Caco-2 (cell line): ENCODE data around the gene ATP2A1. TPM values are rescaled to one million over a fixed set of nuclear protein-coding genes. Genes with fewer than 3 reads are reported as not detected.

Experiments
- BruUV-seq: library from RNA; stranded (reverse); fragments of 400-500 nt; replicated peaks from 2 replicates; lab custom pipeline; 2021; lab: Mats Ljungman, UMichigan
- CTCF ChIA-PET: fragments of 300-600 bp; sonication (Branson Sonifier 250); formaldehyde crosslinking; loops from one replicate; lab custom pipeline; 2022; ENCODE audit warnings: antibody characterized with exemption; lab: Charles Lee
- POLR2A ChIA-PET: fragments of 300-600 bp; sonication (Branson Sonifier 250); formaldehyde crosslinking; loops from one replicate; lab custom pipeline; 2022; ENCODE audit warnings: antibody characterized with exemption; lab: Charles Lee
- DNase-seq, 2 experiments: peaks; one replicate each; pipeline versions ENCODE4 v3.0.0 to v3.0.0-alpha.2; 2020 to 2022
- H3K27me3 ChIP-seq: replicated peaks from 2 replicates; pipeline ENCODE4 v1.6.0; 2011; ENCODE audit warnings: low read length; ENCODE audit not compliant: control insufficient read depth, insufficient read depth
- H3K36me3 ChIP-seq: 2 replicates; pipeline ENCODE4 v1.5.1; 2011; ENCODE audit warnings: low read length; ENCODE audit not compliant: control insufficient read depth, insufficient read depth
- H3K4me1 ChIP-seq: fragments of 250-450 bp; sonication (Bioruptor Pico); 2 replicates; pipeline ENCODE4 v1.5.1; 2020; ENCODE audit warnings: mild to moderate bottlenecking
- H3K4me3 ChIP-seq: 2 replicates; pipeline ENCODE4 v1.5.1; 2011; ENCODE audit warnings: low read depth, mild to moderate bottlenecking, control low read depth, low read length
- H3K9me3 ChIP-seq: fragments of 250-450 bp; sonication (Bioruptor Pico); 2 replicates; pipeline ENCODE4 v1.5.1; 2020; ENCODE audit warnings: mild to moderate bottlenecking, moderate library complexity
- H3K27ac Mint-ChIP-seq: one replicate; pipeline ENCODE4 v1.8.0; 2022; ENCODE audit warnings: mixed read lengths; ENCODE audit not compliant: unreplicated experiment
- H3K27me3 Mint-ChIP-seq: one replicate; pipeline ENCODE4 v1.8.0; 2022; ENCODE audit warnings: mixed read lengths; ENCODE audit not compliant: insufficient read depth, unreplicated experiment
- H3K36me3 Mint-ChIP-seq: one replicate; pipeline ENCODE4 v1.8.0; 2022; ENCODE audit warnings: mild to moderate bottlenecking, mixed read lengths; ENCODE audit not compliant: insufficient read depth, unreplicated experiment
- H3K4me1 Mint-ChIP-seq: one replicate; pipeline ENCODE4 v1.8.0; 2022; ENCODE audit warnings: low read depth, mixed read lengths; ENCODE audit not compliant: unreplicated experiment
- H3K4me3 Mint-ChIP-seq: one replicate; pipeline ENCODE4 v1.8.0; 2022; ENCODE audit warnings: mild to moderate bottlenecking, moderate library complexity, mixed read lengths; ENCODE audit not compliant: unreplicated experiment
- H3K9me3 Mint-ChIP-seq: one replicate; pipeline ENCODE4 v1.8.0; 2022; ENCODE audit warnings: mixed read lengths; ENCODE audit not compliant: unreplicated experiment
- intact Hi-C: fragments of 100-400 bp; cut with micrococcal nuclease; formaldehyde crosslinking; loops from one replicate; pipeline ENCODE4 v1.10.0; 2022; ENCODE audit not compliant: unreplicated experiment
- total RNA-seq: library from RNA; stranded (reverse); gene quantifications from 2 replicates; pipeline ENCODE4 v1.2.3, GENCODE V29; 2022
- TF ChIP-seq, protein P1 (sequence below), 2 experiments: fragments of 200-600 bp in 1 of 2; IDR thresholded peaks; 1 replicate in 1 of 2; 2 replicates in 1 of 2; pipeline versions ENCODE4 v1.5.1 to v1.8.0; 2011 to 2022; ENCODE audit warnings: antibody characterized with exemption in 1 of 2, control low read depth in 1 of 2, inconsistent platforms in 1 of 2, low read depth in 1 of 2, low read length in 1 of 2, mild to moderate bottlenecking in 1 of 2, moderate library complexity in 1 of 2; ENCODE audit not compliant: insufficient read depth in 1 of 2, severe bottlenecking in 1 of 2, unreplicated experiment in 1 of 2

ATP2A1 gene
- total RNA-seq, 1 experiment from 2014 or later: 2.3 TPM

DNA sequence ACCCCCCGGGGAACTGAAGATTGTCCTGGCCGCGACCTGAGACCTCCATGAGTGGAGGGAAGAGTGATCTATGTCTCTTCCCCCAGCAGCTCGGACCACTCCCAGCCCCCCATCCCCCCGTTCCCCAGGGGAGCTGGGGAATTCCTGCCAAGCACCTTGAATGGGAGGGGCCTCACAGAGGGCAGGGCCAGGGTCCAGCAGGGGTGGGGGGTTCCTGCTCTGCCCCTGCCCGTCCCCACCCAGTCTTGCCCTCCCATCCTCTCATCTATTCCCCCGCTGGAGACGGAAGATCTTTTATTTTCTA lies 41.6 kb upstream of the ATP2A1 start:
- TF ChIP-seq, protein P1, sequence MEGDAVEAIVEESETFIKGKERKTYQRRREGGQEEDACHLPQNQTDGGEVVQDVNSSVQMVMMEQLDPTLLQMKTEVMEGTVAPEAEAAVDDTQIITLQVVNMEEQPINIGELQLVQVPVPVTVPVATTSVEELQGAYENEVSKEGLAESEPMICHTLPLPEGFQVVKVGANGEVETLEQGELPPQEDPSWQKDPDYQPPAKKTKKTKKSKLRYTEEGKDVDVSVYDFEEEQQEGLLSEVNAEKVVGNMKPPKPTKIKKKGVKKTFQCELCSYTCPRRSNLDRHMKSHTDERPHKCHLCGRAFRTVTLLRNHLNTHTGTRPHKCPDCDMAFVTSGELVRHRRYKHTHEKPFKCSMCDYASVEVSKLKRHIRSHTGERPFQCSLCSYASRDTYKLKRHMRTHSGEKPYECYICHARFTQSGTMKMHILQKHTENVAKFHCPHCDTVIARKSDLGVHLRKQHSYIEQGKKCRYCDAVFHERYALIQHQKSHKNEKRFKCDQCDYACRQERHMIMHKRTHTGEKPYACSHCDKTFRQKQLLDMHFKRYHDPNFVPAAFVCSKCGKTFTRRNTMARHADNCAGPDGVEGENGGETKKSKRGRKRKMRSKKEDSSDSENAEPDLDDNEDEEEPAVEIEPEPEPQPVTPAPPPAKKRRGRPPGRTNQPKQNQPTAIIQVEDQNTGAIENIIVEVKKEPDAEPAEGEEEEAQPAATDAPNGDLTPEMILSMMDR (IDR thresholded peaks at IDR 0.05; ENCODE audit: insufficient read depth in 1 of 2, low read depth in 1 of 2, low read length in 1 of 2, severe bottlenecking in 1 of 2, unreplicated experiment in 1 of 2): no peak

DNA sequence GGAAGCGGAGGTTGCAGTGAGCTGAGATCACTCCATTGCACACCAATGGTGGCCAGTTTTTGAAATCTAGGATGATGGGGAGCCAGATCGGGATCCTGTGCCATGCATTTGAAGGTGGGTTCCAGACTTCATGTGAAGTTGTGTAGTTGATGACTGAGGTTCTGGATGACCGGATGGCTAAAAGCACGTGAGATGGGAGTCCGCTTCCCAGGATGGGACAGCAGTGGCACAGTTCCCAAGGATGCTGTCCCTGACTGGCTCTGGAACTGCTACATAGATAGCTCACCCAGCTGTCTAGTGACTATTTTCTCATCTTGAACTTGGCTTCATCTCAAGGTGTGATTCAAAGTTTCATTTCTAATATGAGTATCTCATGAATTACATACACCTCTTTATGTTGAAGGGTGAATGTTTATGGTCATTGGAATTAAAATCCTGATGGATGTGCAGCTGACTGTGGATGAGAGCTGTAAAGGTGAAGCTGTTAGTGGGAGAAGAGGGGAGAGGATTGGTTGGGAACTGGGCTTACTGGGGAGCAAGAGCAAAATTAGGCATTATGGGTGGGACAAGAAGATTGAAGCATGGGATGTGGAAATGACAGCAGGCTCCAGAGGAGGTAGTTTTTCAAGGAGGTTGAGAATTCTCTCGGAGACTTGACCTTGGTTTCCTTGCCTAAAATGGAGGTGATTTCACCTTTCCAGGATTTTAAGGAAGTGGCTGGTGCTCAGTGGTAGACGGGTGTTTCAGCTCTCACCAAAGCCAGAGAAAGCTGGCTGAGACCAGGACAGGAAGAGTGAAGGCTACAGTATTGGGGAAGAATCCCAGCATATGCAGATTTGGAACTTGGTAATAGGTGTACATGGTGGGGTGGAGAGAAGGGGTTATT lies 40.4 kb upstream of the ATP2A1 start:
- H3K9me3 ChIP-seq: no peaks in the 10 kb centered on the region
- no peaks in the 10 kb centered on the region for H3K27me3 ChIP-seq
- peaks cover 2% of the 10 kb centered on the region; the same call in 1 of the 2 replicates for H3K36me3 ChIP-seq
- Mint-ChIP-seq H3K27ac (peak overlapping the region; percentile 76), H3K36me3 (peaks cover 95% of the 10 kb centered on the region), H3K9me3 (no peaks in the 10 kb centered on the region), H3K4me3 (peak overlapping the region; percentile 2), H3K27me3 (no peaks in the 10 kb centered on the region), H3K4me1 (peaks cover 15% of the 10 kb centered on the region)
- ChIA-PET CTCF (no interaction called here), POLR2A (no interaction called here)
- H3K4me1 ChIP-seq: no peaks in the 10 kb centered on the region
- no TSS peak for BruUV-seq
- no peak for DNase-seq
- intact Hi-C loops: no loop called here
- TF ChIP-seq, protein P1 (IDR thresholded peaks at IDR 0.05; ENCODE audit: insufficient read depth in 1 of 2, low read depth in 1 of 2, low read length in 1 of 2, severe bottlenecking in 1 of 2, unreplicated experiment in 1 of 2): no peak
- H3K4me3 ChIP-seq: no peak overlapping the region

More for the DNA sequence above, 41.6 kb upstream of the ATP2A1 start:
- intact Hi-C loops: no loop called here
- no peaks in the 10 kb centered on the region for H3K27me3 ChIP-seq
- DNase-seq: no peak
- no peaks in the 10 kb centered on the region; the same call in 1 of the 2 replicates for H3K36me3 ChIP-seq
- Mint-ChIP-seq H3K27ac (no peak overlapping the region), H3K4me3 (no peak overlapping the region), H3K36me3 (peaks cover 99% of the 10 kb centered on the region), H3K27me3 (no peaks in the 10 kb centered on the region), H3K9me3 (no peaks in the 10 kb centered on the region), H3K4me1 (peaks cover 18% of the 10 kb centered on the region)
- H3K4me3 ChIP-seq: no peak overlapping the region
- H3K9me3 ChIP-seq: no peaks in the 10 kb centered on the region
- ChIA-PET POLR2A (no interaction called here), CTCF (no interaction called here)
- H3K4me1 ChIP-seq: no peaks in the 10 kb centered on the region
- no TSS peak for BruUV-seq

DNA sequence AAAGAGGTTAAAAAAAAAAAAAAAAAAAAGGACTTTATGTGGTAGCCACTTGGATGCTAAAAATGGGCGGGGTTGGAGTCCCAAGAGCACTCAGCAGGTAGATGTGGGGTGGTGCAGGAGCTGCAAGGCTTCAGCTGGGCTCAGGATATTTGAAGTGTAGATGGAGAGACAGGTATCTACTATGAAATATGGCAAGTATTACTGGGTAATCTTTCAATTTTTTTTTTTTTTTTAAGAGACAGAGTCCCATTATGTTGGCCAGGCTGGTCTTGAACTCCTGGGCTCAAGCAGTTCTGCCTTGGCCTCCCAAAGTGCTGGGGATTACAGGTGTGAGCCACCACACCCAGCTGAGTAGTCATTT lies 39.8 kb upstream of the ATP2A1 start:
- Mint-ChIP-seq H3K4me3 (peak overlapping the region; percentile 2), H3K27me3 (no peaks in the 10 kb centered on the region), H3K36me3 (peaks cover 95% of the 10 kb centered on the region), H3K4me1 (peaks cover 9% of the 10 kb centered on the region), H3K9me3 (no peaks in the 10 kb centered on the region), H3K27ac (peak overlapping the region; percentile 76)
- intact Hi-C loops: no loop called here
- ChIA-PET POLR2A (no interaction called here), CTCF (no interaction called here)
- DNase-seq: no peak
- no peaks in the 10 kb centered on the region for H3K27me3 ChIP-seq
- H3K4me1 ChIP-seq: no peaks in the 10 kb centered on the region
- peaks cover 2% of the 10 kb centered on the region; the same call in 1 of the 2 replicates for H3K36me3 ChIP-seq
- TF ChIP-seq, protein P1 (IDR thresholded peaks at IDR 0.05; ENCODE audit: insufficient read depth in 1 of 2, low read depth in 1 of 2, low read length in 1 of 2, severe bottlenecking in 1 of 2, unreplicated experiment in 1 of 2): no peak
- no peaks in the 10 kb centered on the region for H3K9me3 ChIP-seq
- no peak overlapping the region for H3K4me3 ChIP-seq
- BruUV-seq: no TSS peak
